Colonic mucosa (tissue), 4 donors: ENCODE data around the gene ZNF613. TPM values are rescaled to one million over a fixed set of nuclear protein-coding genes. Genes with fewer than 3 reads are reported as not detected.
A peak's percentile ranks its signal among the peaks of the same experiment; 100 is the strongest.

Experiments
- DNase-seq: peaks from one replicate; pipeline ENCODE4 v3.0.0-alpha.2; 2020
- H3K27ac ChIP-seq: fragments of 200-600 bp; one replicate; pipeline ENCODE4 v1.8.0; 2021
- H3K27me3 ChIP-seq: fragments of 200-600 bp; one replicate; pipeline ENCODE4 v1.8.0; 2021
- H3K36me3 ChIP-seq: fragments of 200-600 bp; one replicate; pipeline ENCODE4 v1.8.0; 2021
- H3K4me1 ChIP-seq: fragments of 200-600 bp; one replicate; pipeline ENCODE4 v1.8.0; 2021; ENCODE audit warnings: mild to moderate bottlenecking
- H3K4me3 ChIP-seq: fragments of 200-600 bp; one replicate; pipeline ENCODE4 v1.8.0; 2021
- H3K9ac ChIP-seq, 2 donors: one replicate each; pipeline ENCODE4 v1.7.0; 2013; ENCODE audit warnings: control low read depth in 2 of 2, low read depth in 2 of 2, low read length in 2 of 2
- H3K9me3 ChIP-seq: fragments of 200-600 bp; one replicate; pipeline ENCODE4 v1.8.0; 2021
- intact Hi-C: fragments of 100-400 bp; cut with DNase I; formaldehyde crosslinking; loops from one replicate; pipeline ENCODE4 v1.14.1; 2022
- total RNA-seq, 2 donors: library from RNA; stranded (reverse); fragmentation: NEBNext Ultra II Directional in 1 of 2; extraction: Animal tissue kit (Norgen Biotek cat#: 25700) in 1 of 2; gene quantifications; one replicate each; pipeline ENCODE4 v1.2.1, GENCODE V29; 2021
- TF ChIP-seq, protein P1 (sequence below): fragments of 200-600 bp; IDR thresholded peaks from one replicate; pipeline ENCODE4 v1.8.0; 2022; ENCODE audit warnings: antibody characterized with exemption, mild to moderate bottlenecking
- donor health status: healthy.
- donor health status: DM: no; HTN: no; CAD: no.
- donor health status: DM: no; HTN: no; CAD: no.

ZNF613 gene
- total RNA-seq, 2 donors from 2014 or later, result 4.2 to 4.4 TPM

DNA sequence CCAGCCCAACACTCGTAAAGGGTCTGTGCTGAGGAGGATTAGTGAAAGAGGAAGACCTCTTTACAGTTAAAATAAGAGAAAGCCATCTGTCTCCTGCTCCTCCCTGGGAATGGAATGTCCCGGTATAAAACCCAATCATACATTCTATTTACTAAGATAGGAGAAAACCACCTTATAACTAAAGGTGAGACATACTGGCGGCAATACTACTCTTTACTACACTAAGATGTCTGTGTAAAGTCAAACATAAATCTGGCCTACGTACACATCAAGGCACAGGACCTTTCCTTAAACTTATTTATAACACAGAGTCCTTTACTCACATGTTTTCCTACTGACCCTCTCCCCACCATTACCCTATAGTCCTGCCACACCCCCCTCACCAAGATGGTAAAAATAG lies 56.1 kb downstream of the ZNF613 start:
- no peak for DNase-seq
- Histone ChIP-seq H3K4me1 (no peaks in the 10 kb centered on the region), H3K9ac (no peak overlapping the region), H3K9me3 (peaks cover 3% of the 10 kb centered on the region), H3K27ac (no peak overlapping the region), H3K4me3 (no peak overlapping the region), H3K27me3 (no peaks in the 10 kb centered on the region), H3K36me3 (no peaks in the 10 kb centered on the region)
- TF ChIP-seq, protein P1, sequence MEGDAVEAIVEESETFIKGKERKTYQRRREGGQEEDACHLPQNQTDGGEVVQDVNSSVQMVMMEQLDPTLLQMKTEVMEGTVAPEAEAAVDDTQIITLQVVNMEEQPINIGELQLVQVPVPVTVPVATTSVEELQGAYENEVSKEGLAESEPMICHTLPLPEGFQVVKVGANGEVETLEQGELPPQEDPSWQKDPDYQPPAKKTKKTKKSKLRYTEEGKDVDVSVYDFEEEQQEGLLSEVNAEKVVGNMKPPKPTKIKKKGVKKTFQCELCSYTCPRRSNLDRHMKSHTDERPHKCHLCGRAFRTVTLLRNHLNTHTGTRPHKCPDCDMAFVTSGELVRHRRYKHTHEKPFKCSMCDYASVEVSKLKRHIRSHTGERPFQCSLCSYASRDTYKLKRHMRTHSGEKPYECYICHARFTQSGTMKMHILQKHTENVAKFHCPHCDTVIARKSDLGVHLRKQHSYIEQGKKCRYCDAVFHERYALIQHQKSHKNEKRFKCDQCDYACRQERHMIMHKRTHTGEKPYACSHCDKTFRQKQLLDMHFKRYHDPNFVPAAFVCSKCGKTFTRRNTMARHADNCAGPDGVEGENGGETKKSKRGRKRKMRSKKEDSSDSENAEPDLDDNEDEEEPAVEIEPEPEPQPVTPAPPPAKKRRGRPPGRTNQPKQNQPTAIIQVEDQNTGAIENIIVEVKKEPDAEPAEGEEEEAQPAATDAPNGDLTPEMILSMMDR, result no peak
- intact Hi-C loops, result loop anchor here (10.0 kb wide), 1 partner anchor 59 kb away; the partner anchor contains the start of gene ZNF613

DNA sequence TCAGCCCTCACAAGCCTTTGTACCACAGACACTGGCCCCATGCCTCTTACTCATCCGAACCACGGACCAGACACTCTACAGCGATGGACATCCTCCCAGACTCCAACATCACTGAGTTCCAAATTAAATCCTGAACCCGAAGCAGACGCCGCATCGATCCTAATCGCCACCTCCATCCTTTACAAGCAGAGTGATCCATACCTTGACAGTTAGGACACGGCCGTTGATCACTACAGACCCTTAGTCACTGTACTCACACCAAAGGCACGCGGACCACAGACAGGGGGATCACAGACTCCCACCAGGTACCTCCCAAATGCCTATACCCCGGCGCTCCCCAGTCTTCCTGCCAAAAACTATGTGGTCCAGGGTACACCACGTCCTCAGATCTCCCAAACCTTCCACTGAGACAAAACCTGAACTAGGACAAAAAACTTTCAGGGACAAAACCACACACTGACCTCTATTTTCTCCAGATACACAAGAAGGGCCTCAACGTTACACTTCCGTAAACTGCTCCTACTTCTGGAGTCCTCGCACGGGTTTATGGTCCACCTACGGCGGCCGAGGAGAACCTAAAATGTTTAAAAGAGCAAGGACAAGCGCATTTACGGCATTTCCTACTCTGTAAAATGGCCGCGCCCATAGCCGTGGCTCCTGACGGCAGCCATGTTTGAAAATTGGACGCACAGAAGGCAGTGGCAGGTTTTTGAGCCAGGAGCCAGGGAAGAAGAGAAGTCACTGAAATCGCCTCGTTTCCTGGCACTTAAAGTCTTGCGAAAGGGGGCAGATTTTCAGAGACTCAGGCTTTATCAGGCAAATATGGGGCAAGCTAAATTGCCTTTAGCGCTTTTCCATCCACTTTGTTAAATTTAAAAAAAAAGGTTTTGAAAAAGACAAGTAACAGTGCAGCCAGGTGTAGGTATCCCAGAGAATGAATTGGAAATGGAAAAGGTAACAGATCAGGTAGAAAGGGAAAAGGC lies 59.3 kb downstream of the ZNF613 start, which contains the start of gene ZNF350:
Gene ZNF350, minus strand, starts transcription at position 532 of the 983 bp plus-strand sequence. CDS start 12,480 bp downstream, outside the sequence.
- peak within 1 kb of the TSS; percentile 69 for H3K4me3 ChIP-seq
- no peak within 1 kb of the TSS for H3K27ac ChIP-seq
- H3K9ac ChIP-seq, result peak within 1 kb of the TSS; percentile 89 to 95
- DNase-seq, result peak; percentile 99
- intact Hi-C loops, result loop anchor here (10.0 kb wide), 1 partner anchor 62 kb away; the partner anchor contains the start of gene ZNF613
- peaks cover 2% of the 10 kb centered on the region for H3K9me3 ChIP-seq
- TF ChIP-seq, protein P1, result no peak
- H3K27me3 ChIP-seq, result no peaks in the 10 kb centered on the region
- no peaks in the 10 kb centered on the region for H3K4me1 ChIP-seq
- no peaks in the 10 kb centered on the region for H3K36me3 ChIP-seq

DNA sequence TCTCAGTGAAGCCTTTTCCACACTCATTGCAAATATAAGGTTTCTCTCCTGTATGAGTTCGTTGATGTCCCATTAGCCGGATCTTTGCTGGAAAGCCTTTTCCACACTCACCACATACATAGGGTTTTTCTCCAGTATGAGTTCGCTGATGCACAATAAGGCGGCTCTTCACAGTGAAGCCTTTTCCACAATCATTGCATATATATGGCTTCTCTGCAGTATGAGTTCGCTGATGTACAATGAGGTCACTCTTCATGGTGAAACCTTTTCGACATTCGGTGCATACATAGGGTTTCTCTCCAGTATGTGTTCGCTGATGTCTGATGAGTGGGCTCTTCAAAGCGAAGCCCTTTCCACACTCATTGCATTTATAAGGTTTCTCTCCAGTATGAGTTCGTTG lies 66.2 kb downstream of the ZNF613 start:
- H3K4me1 ChIP-seq, result no peaks in the 10 kb centered on the region
- H3K9me3 ChIP-seq, result peaks cover 21% of the 10 kb centered on the region
- intact Hi-C loops, result no loop called here
- DNase-seq, result no peak
- no peak overlapping the region for H3K27ac ChIP-seq
- H3K36me3 ChIP-seq, result no peaks in the 10 kb centered on the region
- no peaks in the 10 kb centered on the region for H3K27me3 ChIP-seq
- no peak overlapping the region for H3K4me3 ChIP-seq
- H3K9ac ChIP-seq, result no peak overlapping the region
- TF ChIP-seq, protein P1, result no peak

DNA sequence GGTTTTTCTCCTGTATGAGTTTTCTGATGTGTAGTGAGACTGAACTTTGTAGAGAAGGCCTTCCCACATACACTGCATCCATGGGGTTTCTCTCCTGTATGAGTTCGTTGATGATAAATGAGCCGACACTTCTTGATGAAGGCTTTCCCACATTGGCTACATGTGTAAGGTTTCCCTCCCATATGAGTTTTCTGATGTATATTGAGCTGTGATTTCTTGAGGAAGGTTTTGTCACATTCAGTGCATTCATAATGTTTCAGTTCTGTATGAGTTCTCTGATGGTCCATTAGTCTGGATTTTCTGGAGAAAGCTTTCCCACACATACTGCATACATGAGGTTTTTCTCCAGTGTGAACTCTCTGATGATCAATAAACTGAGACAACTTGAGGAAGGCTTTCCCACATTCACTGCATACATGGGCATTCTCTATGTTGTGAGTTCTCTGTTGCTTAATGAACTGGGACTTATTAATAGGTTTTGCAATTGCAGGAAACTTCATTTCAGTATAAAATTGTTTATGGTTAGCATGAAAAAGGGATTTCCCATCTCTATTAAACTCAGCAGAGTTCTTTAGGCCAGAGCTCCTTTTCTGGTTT lies 66.9 kb downstream of the ZNF613 start:
- intact Hi-C loops, result no loop called here
- Histone ChIP-seq H3K27ac (no peak overlapping the region), H3K9me3 (peaks cover 21% of the 10 kb centered on the region), H3K9ac (no peak overlapping the region), H3K27me3 (no peaks in the 10 kb centered on the region), H3K4me3 (no peak overlapping the region), H3K36me3 (no peaks in the 10 kb centered on the region), H3K4me1 (no peaks in the 10 kb centered on the region)
- TF ChIP-seq, protein P1, result no peak
- DNase-seq, result no peak

Other genes with a start within 250 kb of the ZNF613 start
- gene SPACA6, start 234.1 kb upstream of the ZNF613 start, total RNA-seq, result 1 to 10 TPM; 3.0 to 4.3 TPM
- under 1 TPM in 1 of 2 donors, not detected in 1; 0.40 TPM for gene HAS1, start 203.5 kb upstream of the ZNF613 start, total RNA-seq
- gene FPR1, start 175.6 kb upstream of the ZNF613 start, total RNA-seq, result 1 to 10 TPM in 1 of 2 donors, under 1 TPM in 1; 0.69 to 2.5 TPM
- gene FPR2, start 166.3 kb upstream of the ZNF613 start, total RNA-seq, result 1 to 10 TPM in 1 of 2 donors, under 1 TPM in 1; 0.47 to 1.1 TPM
- 1 to 10 TPM; 1.3 to 7.1 TPM for gene FPR3, start 132.3 kb upstream of the ZNF613 start, total RNA-seq
- gene ZNF577, start 39.5 kb upstream of the ZNF613 start, total RNA-seq, result 1 to 10 TPM; 5.5 to 7.4 TPM
- 1 to 10 TPM; 8.1 to 8.2 TPM for gene ZNF649, start 22.5 kb upstream of the ZNF613 start, total RNA-seq
- 10 to 100 TPM; 10.5 to 11.1 TPM for gene ZNF350, start 59.4 kb downstream of the ZNF613 start, total RNA-seq
- gene ZNF615, start 80.7 kb downstream of the ZNF613 start, total RNA-seq, result 1 to 10 TPM; 4.6 to 4.7 TPM
- 1 to 10 TPM; 3.3 to 4.2 TPM for gene ZNF614, start 100.9 kb downstream of the ZNF613 start, total RNA-seq
- gene ZNF432, start 121.4 kb downstream of the ZNF613 start, total RNA-seq, result 1 to 10 TPM; 7.7 to 7.8 TPM
- gene ZNF841, start 168.3 kb downstream of the ZNF613 start, total RNA-seq, result 10 to 100 TPM; 12.5 to 12.8 TPM
- gene ZNF616, start 212.5 kb downstream of the ZNF613 start, total RNA-seq, result 1 to 10 TPM; 6.8 to 8.5 TPM
- gene ZNF836, start 244.1 kb downstream of the ZNF613 start, total RNA-seq, result 10 to 100 TPM; 10.2 to 10.6 TPM